ENCODE results near the gene KCTD8.

The KCTD8 gene

DNA sequence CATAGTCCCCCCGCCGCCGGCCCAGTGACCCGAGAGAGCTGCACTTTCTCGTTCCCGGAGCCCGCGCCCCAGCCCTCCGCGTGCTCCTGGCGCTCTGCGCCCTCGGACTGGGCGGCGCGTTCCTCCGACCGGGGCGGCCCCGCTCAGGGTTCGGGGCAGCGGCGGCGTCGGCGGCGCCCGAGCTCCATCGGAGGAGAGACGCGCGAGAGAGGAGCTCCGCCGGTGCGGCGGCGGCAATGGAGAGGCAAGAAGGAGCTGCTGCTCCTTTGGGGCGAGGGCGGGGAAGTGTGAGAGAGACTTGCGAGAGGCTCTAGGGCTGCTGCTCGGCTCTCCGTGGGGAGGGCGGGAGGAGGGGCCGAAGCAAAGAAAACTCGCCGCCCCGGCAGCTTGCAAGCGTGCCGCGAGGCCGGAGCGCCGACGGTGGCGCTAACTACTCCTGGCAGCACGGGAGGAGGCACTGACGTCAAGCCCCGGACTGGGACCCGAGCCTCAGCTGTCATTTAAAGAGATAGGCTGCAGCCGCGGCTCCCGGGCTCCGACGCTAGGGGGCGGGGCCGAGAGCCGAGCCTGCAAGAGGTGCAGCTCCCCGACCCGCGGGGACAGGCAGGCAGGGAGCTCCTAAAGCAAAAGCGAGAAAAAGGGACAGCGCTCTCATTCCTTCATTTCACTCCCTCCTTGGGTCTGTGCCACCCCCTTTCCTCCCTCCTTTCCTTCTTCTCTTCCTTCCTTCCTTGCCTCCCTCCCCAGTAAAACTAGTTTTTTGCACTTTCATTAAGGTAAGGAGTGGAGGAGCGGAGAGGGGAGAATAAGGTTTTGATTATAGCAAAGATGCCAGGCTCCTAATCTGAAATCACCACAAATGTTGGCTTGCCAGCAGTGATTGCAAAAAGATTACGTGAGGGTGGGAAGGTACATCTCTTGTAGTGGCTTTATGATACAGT is at the start of gene KCTD8:
Gene KCTD8, minus strand, starts transcription at position 289 of the 941 bp plus-strand sequence.
- DNase-seq (ENCODE audit: low spot score): peak; percentile 95

DNA sequence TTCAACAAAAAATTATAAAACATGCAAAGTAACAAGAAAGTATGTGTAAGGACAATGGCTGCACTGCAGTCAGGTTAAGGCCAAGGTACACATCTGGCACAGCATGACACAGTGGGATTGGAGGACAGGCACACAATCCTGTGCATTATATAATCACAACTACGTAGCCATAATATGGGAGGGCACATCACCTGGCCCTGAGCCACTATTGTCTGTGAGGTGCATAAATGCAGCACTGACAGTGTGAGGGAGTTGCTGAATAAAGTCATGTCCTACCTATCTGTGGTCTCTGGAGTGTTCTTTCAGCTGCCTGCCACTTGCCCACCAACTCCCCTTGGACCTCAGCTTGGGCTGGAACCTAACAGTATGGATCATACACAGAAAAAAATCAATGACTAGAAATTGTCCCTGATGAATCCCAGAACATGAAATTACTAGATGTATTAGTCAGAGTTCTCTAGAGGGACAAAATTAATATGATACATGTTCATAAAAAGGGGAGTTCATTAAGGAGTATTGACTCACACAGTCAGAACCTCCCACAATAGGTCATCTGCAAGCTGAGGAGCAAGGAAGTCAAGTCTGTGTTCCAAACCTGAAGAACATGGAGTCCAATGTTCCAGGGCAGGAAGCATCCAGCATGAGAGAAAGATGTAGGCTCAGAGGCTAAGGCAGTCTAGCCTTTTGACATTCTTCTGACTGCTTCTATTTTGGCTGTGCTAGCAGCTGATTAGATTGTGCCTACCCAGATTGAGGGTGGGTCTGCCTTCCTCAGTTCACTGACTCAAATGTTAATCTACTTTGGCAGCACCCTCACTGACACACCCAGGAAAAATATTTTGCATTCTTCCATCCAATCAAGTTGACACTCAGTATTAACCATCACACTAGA is 46.4 kb upstream of the KCTD8 start:
- no peak for DNase-seq (ENCODE audit: low spot score)

DNA sequence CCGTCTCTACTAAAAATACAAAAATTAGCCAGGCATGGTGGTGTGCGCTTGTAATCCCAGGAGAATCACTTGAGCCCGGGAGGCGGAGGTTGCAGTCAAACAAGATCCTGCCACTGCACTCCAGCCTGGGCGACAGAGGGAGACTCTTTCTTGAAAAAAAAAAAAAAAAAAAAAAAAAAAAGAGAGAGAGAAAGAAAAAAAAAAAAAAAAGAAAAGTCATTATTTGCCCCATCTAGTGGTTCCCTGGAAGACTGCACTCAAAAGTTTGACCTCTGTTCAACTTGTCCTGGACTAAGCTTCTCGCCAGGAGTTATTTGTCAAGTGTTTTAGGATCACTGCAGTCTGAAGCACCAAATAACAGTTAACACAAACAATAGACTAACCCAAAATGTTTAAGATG is 45.3 kb upstream of the KCTD8 start:
- DNase-seq (ENCODE audit: low spot score): no peak

DNA sequence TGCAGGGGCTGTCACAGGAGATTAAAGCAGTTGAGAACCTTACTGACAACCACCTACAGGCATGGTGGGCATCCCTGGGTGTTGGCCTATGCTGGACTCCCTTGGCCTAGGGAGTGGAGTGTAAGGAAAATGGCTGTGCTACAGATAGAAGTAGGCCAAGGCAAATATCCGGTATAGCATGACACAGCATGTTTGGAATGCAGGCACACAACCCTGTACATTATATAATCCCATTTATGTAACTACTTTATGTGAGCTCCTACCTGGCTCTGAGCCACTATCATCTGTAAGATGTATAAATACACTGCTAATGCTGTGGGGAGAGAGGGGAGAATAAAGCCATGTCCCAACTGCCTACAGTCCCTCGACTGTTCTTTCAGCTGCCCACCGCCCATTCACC is 38.7 kb upstream of the KCTD8 start:
- no peak for DNase-seq (ENCODE audit: low spot score)

DNA sequence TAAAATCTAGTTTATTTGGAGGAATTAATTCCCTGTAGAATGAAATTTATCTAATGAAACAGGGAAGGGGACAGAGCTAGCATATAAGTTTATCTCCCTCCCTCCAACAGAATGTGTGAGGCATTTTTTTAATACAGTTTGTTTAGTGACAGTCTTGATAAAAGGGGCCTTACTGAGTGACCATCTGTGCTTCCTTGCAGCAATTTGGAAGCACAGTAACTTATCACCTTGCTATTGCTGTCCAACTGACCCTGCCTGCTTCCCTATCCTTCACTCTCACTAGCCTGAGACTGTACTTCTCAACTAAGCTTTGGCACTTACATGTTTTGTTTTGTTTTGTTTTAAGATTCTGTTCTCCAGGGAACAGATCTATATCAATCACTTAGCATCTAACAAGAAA is 31.1 kb upstream of the KCTD8 start:
- no peak for DNase-seq (ENCODE audit: low spot score)

DNA sequence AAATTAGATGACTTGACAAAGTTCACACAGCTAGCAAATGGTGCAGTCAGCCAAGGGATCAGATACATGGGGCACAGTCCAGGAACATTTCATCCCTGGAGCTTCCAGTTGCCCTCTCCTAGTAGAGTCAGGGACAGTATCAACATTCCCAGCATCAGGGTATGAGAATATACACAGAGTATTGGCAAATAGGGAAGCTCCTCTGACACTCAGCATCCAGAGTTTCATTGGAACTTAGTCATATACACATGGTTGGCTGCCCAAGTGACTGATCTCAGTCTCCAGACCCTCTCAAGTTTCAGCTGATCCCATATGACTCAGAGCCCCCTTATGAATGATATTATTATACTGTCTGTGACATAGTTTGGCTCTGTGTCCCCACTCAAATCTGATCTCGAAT is 13.7 kb upstream of the KCTD8 start:
- no peak for DNase-seq (ENCODE audit: low spot score)

DNA sequence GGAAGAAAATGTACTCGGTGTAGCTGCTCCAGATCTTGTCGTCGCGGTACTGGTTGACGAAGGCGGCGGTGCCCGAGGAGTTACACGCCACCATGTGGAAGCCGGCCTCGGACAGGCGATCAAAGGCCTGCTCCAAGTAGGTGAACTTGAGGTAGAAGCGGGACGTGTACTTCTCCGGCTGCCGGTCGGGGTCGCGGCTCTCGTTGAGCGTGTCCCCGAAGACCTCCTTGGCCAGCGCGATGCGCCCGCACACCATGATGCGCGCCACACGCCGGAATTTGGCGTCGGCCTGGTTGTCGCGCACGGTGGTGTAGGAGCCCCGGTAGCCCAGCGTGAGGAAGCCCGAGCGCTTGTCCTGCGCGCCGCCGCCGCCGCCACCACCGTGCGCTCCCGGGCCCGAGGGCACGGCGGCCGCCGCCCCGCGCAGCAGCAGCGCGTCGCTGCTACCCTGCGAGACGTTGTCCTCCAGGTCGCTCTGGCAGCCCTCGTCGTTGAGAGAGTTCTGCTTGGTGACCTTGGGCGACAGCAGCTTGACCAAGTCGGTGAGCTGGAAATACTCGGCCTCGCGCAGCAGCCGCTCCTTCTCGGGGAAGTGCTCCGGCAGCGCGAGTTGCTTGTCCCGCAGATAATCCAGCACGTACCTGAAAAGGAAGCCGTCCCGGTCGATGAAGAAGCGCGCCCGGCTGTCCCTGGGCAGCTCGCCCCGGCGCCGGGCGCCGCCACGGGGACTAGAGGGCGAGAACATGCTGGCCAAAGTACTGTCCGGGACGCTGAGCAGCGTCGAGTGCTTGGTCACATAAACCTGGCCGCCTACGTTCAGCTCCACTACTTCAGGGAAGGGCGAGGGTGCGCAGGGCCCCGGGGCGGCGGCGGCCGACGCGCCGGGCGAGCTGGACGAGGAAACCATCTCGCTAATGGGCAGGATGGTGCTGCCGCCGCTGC is 775 bp downstream of the KCTD8 start:
- DNase-seq (ENCODE audit: low spot score): peak; percentile 75

DNA sequence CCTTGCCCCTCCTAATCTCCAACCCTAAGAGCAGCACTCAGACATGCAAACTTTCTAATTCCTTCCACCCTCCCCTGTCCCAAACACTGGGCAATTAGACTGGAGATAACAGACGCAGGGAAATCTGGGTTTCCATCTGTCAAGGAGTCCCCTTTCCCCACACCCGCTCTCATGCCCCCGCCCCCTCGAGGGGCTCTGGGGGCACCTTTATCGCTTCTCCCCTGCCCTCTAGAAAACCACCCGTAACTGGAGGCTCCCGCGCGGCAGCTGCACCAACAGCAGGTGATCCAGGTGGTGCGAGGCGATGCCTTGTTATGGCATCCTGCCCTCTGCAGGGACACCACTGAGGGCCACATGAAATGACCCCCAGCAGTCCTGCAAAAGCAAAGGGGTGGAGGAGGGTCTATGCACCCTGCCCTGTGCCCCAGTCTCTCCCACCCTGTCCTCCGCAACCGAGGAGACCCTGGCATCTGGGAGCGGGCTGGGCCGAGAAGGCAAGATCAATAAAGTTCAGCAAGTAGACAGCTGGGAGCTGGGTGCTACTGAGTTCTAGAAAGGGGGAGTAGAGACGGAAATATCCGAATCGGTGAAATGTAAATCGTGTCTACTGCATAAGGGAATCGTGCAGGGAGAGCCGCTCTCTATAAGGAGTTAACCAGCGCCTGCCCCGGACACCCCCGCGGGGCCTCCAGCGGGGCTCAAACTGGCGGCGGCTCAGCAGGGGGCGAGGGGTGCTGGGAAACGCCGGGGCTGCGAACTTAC is 1.6 kb downstream of the KCTD8 start:
- DNase-seq (ENCODE audit: low spot score): peak; percentile 46

DNA sequence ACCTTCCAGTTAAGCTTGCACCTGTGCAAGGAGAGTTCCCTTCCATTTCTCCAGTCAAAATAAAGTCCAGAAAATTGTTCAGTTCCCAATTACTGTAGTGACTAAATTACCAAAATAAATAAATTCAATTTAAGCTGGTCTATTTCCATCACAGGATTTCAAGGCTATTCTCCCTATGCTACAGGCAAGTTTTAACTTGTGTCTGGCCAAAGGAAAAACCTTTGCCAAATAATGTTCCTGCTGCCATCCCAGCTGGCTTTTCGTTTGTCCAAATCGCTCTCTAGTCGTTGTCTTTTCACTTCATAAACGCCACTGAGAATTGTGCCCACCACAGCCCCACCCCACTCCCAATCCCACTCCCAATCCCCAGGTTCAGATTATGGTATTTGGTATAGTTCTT is 2.4 kb downstream of the KCTD8 start:
- DNase-seq (ENCODE audit: low spot score): no peak

DNA sequence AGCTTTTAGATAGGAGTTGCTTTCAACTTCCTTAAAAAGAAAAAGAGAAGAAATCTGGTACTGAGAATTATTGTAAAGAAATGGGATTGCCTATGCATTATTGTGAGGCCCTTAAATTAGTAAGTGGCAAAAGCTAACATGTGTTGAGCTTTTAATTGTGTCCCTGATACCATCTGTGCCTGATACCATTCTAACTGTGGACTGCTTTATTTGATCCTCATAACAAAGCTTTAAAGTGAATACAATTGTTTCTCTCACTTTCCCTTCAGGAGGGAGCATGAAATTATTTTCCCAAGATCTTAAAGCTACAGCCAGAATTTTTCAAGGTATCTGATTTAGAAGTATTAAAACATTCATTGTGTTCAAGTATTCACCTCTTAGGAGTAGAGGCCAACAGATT is 9.9 kb downstream of the KCTD8 start:
- DNase-seq (ENCODE audit: low spot score): no peak

DNA sequence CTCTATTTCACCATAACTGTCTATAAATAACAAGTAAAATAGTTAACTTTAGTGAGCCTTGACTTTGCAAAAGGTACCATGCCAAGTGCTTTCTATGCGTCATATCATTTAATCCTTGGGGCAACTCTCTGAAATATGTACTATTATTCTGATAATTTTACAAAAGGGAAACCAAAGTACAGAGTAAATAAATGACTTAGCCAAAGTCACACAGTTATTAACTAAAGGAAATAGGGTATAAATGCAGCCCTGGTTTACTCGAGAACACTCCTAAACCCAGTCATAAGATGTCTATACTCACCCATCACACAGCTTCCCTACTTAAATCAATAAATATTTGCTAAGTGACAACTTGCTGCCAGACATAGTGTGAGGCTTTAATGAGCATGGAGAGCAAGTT is 14.4 kb downstream of the KCTD8 start:
- no peak for DNase-seq (ENCODE audit: low spot score)

DNA sequence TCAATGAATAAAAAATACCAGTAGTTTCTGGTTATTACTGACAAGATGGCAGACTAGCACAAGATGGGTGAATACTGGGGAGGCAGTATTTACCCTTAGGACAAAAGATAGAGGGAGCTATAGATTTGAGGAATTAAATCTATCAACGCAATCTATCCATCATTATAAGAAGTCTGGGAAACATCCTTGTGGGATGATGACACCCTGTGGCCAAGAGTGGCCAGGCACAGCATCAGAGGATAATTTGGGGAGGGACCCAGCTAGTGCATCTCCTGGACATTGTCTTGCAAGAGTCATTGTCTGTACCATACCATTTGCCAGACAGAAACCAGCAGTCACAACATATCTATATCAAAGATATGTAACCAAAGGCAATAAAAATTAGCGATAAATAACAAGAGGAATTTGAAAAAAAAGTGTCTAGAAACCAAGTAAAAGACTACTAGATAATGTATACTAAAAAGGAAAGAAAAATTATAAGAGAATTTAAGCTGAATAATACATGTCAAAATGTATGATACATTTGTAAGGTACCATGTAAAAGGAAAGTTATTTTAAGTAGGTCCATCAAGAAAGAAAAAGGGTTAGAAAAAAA is 22.9 kb downstream of the KCTD8 start:
- DNase-seq (ENCODE audit: low spot score): peak; percentile 50

DNA sequence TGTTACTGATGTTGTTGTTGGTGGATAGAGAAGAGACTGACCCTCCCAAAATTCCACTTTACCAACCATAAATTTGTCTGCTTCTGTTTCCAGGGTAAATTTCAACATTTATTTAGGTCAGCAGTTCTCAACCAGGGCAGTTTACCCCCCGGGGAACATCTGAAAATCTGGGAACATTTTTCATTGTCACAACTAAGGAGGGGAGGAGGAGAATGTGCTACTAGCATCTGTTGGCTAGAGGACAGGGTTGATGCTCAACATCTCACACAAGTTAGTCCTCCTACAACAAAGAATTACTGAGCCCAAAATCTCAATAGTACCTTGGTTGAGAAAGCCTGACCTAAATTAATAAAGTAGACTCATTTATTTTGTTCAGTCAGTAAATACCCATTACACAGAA is 25.7 kb downstream of the KCTD8 start:
- no peak for DNase-seq (ENCODE audit: low spot score)

DNA sequence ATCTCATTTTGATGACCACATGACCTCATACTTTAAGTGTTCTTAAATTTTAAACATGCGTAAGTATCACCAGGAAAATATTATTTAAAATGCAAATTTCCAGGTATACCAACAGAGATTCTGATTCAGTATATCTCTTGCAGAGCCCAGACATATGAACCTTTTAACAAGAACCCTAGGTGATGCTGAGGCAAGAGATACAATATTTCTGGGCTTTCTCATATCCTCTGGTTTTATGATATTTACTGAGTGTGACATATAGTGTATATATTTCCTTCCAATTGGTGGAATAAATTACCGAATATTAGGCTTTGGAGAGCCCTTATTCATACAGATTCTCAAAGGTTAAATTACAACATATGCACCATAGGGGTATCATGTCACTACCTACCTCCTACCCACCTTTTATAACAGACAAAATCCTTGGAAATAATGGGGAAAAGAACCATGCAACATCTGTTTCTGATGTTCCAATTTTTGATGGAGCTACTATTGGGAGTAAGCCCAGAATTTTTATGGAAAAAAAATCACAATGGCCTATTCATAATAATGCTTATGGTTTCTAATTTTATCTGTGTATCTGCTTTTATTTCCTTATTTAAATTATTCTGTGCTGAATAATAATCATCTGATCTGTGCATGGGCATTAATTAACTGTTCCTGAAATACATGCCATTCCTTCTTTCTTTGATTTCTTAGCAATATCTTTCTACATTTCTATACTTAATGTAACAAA is 27.1 kb downstream of the KCTD8 start:
- no peak for DNase-seq (ENCODE audit: low spot score)

DNA sequence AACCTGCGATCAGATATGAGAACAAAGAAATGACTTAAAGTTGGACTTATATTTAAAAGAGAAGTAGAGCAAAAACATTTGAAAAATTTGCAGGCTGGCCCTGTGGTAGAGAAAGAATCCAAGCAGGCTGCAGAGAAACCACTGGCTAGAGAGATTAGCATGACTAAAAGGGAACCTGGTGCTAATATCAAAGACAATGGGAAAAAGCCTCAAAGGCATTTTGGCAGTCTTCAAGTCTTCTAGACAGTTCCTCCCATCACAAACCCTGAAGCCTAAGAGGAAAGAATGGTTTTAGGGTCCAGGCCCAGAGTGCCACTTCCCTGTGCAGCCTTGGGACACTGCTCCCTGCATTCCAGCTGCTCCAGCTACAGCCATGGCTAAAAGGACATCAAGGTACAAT is 33.4 kb downstream of the KCTD8 start:
- no peak for DNase-seq (ENCODE audit: low spot score)

DNA sequence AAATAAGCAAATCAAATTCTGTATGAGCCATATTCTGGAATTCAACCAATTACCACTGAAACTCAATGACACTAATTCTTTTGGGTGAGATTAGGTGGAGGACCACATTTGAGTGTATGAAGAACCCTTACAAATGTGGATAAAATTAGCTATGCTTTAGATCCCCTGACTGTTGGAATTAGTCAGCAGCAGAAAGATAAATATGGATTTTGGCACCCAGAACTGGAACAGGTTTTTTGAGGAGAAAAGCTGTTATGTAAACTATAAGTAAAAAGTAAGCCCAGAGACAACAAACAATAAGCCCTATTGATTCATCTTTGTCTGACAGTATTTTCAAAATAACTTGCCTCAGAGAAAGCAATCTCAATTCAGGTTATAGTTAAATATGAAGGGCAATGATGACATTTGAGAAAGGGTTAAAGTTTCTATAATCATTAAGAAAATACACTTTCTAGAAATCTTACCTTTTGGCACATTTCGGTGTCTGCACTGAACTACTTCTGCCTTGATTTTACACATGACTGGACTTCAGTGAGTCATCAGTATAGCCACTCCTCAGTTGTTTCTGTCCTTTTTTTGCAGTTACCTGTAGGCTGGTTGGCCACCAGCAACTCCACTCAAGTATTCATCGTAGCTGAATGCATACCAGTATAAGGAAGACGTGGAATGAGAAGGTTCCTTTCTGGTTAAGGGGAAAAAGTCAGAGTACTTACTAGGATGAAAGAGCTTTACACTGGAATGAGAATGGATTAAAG is 80.0 kb downstream of the KCTD8 start:
- no peak for DNase-seq (ENCODE audit: low spot score)

DNA sequence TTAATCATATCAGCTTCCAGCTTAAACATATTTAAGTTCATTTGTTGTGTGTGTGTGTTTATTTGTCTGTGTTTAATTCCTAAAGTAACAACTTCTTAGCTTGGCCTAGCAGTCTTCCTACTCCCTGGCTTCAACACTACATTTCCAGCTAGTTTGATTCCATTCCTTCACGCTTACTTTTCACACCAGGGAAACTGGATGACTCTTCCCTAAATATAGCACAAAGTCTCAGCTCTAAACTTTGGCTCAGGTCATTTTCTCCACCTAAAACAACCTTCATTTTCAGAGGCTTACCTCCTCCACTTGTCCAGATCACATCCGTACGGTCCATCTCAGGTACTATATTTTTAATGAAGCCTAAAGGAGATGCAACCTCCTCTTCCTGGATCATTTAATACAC is 94.4 kb downstream of the KCTD8 start:
- DNase-seq (ENCODE audit: low spot score): no peak

DNA sequence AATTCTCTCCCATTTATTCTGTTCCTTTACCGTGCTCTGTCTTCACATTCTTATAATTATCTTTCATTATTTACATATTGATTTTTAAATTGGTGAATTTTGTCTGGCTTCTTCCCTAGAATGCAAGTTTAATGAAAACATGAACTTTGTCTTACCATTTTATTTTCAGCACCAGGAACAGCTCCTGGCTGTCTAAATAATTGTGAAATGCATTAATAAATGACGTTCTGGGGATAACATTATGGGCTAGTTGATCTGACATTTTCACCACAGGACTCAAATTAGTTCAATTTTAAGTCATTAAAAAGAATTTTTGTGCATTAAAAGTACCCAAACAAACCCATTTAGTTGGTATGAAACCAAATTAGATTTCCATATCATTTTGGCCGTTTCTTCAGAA is 97.5 kb downstream of the KCTD8 start:
- DNase-seq (ENCODE audit: low spot score): no peak

DNA sequence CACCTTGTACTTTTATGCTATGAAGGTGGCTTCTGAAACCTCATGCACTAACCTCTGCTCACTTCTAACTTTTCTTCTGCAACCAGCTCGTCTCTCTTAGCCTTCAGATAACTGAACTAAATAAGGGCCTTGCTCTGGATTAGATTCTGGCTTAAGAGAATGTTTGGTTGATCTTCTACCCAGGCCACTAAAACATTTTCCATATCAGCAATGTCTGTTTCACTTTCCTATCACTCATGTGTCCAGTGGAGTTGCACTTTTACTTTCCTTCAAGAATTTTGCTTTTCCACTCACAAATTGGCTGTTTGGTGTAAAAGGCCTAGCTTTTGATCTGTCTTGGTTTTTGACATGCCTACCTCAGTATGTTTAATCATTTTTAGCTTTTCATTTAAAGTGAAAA is 105.8 kb downstream of the KCTD8 start:
- DNase-seq (ENCODE audit: low spot score): no peak

Data from ecto neural progenitor cell (in vitro differentiated cells).